HG02840 (cell line): Measurements from ENCODE around the gene RAB11FIP3.
"Not testable (repeated sequence)": the region's sequence is repeated elsewhere in the genome, so short reads cannot be mapped to it uniquely, and the experiment has no call there.

Experiments
- ATAC-seq: cut with Tn5 transposase; IDR thresholded peaks from one replicate; pipeline ENCODE4 v1.9.1; 2021; ENCODE audit warnings: mild to moderate bottlenecking, moderate library complexity, moderate number of reproducible peaks; ENCODE audit not compliant: unreplicated experiment, low FRiP score

RAB11FIP3 gene

DNA sequence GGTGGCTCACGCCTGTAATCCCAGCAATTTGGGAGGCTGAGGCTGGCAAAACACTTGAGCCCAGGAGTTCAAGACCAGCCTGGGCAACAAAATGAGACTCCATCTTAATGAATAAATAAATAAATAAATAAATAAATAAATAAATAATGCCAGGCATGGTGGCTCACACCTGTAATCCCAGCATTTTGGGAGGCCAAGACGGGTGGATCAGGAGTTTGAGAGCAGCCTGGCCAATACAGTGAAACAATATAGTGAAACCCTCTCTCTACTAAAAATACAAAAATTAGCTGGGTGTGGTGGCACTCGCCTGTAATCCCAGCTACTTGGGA, 10.3 kb upstream of the RAB11FIP3 start:
- ATAC-seq: not testable (repeated sequence)

DNA sequence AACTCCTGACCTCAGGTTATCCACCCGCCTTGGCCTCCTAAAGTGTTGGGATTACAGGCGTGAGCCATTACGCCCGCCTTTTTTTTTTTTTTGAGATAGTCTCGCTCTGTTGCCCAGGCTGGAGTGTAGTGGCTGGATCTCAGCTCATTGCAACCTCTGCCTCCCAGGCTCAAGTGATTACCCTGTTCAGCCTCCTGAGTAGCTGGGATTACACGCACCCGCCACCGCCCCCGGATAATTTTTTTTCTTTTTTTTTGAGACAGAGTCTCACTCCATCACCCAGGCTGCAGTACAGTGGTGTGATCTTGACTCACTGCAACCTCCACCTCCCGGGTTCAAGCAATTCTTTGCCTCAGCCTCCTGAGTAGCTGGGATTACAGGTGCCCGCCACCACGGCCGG, 3.3 kb upstream of the RAB11FIP3 start:
- not testable (repeated sequence) for ATAC-seq

DNA sequence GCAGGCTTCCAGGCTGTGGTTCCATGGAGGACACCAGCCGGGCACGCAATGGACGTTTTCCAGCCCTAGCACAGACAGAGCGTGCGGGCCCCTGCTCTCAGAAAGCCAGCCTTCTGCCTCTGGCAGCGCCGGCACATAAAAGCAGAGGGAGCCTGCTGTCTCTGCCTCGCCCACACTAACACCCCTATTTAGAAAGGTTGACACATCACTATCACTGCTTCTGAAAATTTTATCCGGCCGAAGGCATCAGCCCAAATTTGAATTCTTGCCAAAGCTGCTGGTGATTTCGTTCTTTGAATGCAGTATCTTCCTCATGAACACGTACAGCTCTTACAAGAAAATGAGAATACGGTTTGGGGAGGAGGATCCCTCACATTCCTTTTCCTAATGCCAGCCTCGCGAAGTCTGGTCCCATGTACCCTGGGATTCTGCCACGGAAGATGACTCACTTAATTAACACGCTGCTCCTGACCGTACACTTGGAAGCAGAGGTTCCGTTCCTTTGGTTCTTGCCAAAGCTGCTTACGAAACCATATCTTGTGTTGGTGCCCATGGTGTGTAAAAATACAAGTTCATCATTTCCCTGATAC, 1.3 kb upstream of the RAB11FIP3 start:
- no peak for ATAC-seq

DNA sequence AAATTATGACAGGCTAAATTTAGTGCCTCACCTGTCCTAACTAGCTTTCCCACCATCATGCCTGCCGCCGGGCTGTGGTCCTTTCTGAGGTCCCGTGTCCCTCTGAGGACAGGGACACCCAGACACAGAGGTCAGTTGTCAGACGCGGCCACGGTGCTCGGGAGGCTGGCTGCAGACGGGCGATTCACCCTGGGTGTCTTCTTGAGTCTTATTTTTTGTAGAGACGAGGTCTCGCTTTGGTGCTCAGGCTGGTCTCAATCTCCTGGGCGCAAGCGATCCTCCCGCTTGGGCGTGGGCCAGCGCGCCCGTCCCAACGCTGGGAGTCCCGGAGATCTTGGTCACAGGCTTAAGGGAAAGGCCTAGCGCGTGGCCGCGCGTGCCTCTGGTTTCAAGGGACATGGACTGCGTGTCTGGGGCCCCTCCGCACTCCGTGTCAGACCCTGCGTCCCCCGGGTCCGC, 797 bp upstream of the RAB11FIP3 start:
- ATAC-seq: no peak

DNA sequence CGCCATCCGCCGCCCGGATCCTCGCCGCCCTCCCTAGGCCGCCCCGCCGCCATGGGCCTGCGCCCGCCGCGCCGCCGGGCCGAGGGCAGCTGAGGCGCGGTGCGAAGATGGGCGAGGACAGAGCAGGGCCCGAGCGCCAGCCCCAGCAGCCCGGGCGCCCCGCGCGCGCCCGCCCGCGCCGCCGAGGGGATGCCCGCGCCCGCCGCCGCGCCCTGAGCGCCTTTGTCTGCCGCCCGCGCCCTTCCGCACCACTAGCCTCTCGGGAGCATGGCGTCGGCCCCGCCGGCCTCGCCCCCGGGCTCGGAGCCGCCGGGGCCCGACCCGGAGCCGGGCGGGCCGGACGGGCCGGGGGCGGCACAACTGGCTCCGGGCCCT, 278 bp downstream of the RAB11FIP3 start:
- ATAC-seq: peak; percentile 33

DNA sequence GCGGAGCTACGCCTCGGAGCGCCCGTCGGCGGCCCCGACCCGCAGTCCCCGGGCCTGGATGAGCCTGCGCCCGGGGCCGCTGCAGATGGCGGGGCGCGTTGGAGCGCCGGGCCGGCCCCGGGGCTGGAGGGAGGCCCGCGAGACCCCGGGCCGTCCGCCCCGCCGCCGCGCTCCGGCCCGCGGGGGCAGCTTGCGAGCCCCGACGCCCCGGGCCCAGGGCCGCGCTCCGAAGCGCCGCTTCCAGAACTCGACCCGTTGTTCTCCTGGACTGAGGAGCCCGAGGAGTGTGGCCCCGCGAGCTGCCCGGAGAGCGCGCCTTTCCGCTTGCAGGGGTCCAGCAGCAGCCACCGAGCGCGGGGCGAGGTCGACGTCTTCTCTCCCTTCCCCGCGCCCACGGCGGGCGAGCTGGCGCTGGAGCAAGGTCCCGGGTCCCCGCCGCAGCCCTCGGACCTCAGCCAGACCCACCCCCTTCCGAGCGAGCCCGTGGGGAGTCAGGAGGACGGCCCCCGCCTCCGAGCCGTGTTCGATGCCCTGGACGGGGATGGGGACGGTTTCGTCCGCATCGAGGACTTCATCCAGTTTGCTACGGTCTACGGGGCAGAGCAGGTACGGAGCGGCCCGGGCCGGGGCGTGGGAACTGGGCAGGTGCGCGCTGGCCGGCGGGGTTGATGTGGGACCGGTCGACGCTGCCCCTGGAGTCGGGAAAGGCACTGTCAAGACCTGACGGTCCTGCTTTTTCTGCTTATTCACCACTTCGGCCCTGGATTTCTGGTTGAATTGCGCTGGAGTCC, 861 bp downstream of the RAB11FIP3 start:
- peak; percentile 11 for ATAC-seq

DNA sequence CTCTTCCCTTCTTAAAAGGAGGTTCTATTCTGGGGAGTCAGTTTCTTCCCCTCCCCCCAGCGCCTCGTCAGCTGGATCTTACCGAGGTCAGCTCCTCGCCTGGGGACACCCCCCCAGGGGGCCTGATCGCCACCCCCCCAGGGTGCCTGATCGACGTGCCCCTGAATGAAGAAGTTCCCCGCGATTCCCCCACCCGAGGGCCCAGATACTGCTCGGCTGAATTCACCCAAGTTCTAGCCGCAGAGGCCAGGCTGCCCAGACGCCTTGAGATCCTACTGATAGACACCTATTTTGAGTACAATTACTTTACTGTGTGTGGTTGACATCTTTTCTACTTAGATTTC, 1.4 kb downstream of the RAB11FIP3 start:
- no peak for ATAC-seq

DNA sequence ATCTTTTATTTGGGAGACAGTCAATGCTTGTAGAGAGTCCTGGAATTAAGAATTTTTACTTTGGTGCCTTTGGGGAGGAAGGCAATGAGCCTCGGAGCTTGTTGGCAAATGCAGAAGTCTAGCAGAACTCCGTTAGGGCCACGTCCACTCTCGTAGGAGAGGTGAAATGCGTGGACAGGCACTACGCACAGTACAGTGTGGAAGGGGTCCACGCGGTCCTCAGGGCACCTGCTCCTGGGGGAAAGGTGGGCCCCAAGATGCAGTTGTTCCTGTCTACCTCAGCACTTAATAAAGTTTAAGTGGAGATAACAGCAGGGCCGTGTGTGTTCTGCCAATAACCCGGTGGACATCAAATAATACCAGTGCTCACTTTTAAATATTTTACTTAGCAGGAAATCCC, 1.8 kb downstream of the RAB11FIP3 start:
- no peak for ATAC-seq

DNA sequence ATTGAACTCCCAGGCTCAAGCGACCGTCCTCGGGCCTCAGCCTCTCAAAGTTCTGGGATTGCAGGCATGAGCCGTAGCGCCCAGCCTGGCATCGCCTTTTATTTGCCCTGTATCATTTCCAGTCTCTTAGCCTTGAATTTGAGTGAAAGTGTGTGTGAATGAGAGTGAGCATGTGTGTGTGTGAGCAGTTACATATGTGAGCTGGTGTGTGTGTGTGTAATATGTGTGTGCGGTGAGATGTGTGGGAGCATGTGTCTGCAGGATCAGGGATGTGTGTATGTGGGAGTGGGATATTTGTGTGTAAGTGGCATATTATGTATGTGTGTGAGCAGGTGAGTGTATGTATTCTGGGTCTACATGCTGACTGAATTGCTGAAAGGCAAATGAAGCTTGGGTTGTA, 5.5 kb downstream of the RAB11FIP3 start:
- no peak for ATAC-seq

DNA sequence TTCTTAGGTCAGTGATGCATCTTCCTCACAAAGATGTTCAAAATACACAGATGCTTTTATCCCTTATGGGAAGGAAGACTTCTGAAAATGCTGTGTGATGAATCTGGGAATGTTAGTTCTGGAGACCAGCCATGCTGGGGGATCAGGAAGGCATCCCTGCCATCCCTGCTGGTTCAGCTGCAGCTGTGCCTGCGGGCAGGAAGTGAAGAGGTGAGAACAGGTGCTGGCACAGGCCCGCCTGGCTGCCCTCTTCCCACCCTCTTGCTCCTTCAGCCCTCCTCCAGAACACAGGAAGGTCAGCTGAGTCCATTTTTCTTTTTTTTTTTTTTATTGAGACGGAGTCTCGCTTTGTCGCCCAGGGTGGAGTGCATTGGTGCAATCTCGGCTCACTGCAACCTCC, 15.2 kb downstream of the RAB11FIP3 start:
- ATAC-seq: no peak

DNA sequence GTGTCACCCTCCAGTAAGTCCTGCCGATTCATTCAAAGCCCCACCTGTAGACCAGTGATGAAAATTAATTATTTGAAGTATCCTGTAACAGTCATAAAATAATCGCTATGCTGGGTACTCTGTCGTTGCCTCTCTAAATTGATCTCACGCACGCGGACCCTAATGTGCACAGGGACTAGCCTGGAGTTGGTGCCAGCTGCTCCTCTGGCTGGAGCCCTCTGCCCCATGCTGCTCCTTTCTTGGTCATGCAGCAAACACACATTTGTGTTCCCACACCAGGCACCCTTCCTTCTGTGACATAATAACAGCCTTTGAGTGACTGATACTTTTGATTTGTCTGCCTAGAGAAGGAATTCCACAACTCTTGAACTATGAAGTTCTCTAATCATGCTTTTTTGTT, 16.0 kb downstream of the RAB11FIP3 start:
- no peak for ATAC-seq

DNA sequence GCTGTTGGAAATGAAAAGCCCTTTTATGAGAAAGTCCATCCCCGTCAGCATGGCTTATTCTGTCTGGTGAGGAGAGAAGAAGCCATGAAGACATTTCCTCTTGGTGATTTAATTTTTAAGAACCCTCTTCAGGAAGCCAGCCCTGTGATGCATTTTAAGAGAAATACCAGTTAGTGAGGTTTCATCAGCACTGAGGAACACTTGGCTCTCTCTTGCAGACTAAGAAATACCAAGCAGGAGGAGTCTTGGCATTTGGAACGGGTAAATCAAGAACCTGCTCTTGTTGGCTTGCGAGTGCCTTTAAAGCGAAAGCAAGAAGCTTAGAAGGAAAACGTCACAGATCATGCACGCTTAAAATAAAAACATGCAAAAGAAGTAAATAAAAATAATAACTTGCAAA, 17.5 kb downstream of the RAB11FIP3 start:
- no peak for ATAC-seq

DNA sequence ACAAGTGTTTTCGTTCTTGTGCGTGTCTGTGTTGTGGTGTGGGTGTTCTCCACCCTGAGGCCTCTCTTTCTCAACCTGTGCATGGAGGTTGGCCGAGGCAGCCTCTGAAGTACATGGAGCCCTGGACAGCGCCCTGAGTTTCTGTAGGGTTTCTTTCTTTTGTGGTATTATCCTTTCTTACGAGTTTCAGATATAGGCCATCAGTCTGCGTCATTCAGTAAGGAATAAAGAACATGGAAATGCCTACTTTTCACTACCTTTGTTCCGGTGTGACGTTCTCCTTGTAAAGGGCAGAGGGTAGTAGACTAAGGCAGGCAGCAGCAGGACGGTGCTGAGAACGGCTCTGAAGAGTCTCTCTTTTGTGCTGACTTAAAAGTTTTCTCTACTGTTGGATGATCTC, 18.6 kb downstream of the RAB11FIP3 start:
- ATAC-seq: no peak

DNA sequence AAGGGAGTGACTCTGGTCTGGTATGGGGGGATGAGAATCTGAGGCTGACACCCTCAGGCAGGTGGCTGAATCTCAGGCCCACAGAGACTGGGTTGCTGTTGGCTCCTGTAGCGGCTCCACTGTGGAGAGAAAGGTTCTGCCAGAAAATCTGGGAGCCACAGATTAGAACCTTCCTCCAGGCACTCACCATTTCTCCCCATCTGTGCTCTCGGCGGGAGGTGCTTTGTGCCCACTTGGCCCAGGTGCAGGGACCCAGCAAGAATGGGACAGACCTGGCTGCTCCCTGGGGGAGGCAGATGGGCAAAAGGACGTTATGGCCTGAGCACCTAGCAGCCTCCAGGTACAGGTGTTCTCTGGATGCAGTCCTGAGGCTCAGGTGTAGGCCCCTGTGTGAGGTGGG, 20.1 kb downstream of the RAB11FIP3 start:
- ATAC-seq: no peak

DNA sequence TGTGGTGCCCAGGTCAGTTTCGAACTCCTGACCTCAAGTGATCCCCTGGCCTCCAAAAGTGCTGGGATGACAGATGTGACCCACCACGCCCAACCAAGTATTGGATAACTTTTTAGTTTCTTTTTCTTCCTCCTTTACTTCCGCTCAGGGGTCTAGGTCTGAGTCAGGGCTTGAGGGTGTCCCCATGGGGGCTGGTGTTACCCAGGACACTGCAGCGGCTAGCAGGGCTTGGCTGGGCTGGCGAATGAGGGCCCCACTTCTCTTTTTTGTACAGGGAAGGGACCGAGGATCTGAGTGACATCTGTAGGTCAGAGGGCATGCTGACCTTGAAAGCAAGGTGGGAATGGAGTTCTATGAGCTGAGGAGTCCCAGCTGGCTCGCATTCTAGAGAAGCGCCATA, 24.9 kb downstream of the RAB11FIP3 start:
- no peak for ATAC-seq

DNA sequence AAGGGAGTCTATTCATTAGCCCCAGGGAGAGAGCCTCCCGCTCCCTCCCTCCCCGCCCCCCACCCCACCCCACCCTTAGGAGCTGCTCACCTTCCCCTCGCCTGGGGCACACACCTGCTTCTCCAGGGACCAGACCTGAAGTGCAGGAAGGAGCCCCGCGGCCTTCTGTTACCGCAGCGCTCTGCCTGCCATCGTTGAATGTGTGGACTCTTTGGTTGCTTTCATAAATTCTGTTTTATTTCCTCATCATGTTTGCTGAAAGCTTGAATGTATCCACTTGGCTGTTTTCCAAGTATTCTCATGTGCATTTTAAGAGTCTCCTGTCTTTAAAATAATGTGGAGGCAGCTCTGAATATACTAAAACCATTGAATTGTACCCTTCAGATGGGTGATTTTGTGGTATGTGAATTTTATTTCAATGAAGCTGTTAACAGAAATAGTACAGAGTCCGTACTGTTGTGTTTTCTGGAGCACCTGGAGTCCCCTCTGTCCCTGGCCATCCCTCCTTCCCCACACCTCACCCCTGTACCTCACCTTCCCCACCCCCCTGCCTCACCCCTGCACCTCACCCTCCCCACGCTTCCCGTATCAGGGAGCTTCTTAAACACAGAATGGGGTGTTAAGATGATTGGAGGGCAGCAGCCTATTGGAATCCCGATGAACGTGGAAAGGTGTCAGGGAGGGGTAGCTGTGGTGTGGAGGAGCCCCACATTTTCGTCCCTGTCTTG, 25.5 kb downstream of the RAB11FIP3 start:
- ATAC-seq: no peak

DNA sequence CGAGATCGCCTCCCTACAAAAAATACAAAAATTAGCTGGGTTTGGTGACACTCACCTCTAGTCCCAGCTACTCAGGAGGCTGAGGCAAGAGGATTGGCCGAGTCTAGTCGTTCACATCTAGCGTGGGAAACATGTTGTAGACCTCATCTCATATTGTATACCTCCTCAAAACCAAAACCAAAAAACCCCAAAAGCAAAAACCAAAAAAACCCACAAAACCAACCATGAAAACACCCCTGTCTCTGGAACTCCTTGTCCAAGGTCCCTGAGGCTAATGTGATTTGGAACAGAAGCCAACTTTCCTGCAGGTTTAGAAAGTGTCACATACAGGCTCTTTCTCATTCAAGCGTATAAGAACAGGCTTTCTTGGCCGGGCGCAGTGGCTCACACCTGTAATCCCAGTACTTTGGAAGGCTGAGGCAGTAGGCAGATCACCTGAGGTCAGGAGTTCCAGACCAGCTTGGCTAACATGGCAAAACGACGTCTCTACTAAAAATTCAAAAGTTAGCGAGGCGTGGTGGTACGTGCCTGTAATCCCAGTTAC, 29.0 kb downstream of the RAB11FIP3 start:
- ATAC-seq: no peak

DNA sequence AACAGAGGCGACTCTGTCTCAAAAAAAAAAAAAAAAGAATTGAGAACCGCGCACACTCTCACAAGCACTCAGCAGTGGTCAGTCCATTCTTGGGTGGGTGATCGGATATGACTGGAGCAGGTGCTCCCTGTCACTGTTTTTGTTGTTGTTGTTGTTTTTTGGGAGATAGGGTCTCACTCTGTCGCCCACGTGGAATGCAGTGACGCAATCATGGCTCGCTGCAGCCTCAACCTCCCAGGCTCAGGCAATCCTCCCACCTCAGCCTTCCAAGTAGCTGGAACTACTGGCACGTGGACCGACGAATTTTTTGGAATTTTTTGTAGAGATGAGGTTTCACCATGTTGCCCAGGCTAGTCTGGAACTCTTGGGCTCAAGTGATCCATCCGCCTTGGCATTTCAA, 30.0 kb downstream of the RAB11FIP3 start:
- no peak for ATAC-seq

DNA sequence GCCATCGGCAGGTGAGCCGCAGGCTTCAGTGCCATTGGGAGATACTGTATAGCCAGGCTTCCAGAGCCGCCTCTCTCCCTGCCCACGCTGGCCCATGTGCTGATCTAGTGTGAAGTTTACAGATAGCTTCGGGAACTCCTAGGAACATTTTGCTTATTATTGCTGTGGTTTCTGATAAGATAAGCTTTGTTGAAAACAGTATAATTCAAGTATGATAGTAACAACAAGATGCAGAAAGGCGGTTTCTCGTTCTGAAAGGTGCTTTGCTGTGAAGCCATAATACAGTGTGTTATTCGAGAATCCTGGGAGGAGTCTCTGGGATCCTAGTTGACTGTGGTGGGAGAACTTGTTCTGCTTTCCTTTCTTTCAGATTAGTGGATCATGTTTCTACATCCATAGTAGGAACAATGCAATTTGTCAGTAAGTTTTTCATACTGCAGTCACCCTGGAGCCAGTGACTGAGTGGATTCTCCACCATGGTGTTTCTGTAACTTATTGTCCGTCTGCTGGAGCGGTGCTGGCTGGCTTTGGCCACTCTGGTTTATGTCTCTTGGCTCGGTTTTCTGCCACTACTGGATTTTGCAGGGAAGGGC, 31.5 kb downstream of the RAB11FIP3 start:
- ATAC-seq: no peak

DNA sequence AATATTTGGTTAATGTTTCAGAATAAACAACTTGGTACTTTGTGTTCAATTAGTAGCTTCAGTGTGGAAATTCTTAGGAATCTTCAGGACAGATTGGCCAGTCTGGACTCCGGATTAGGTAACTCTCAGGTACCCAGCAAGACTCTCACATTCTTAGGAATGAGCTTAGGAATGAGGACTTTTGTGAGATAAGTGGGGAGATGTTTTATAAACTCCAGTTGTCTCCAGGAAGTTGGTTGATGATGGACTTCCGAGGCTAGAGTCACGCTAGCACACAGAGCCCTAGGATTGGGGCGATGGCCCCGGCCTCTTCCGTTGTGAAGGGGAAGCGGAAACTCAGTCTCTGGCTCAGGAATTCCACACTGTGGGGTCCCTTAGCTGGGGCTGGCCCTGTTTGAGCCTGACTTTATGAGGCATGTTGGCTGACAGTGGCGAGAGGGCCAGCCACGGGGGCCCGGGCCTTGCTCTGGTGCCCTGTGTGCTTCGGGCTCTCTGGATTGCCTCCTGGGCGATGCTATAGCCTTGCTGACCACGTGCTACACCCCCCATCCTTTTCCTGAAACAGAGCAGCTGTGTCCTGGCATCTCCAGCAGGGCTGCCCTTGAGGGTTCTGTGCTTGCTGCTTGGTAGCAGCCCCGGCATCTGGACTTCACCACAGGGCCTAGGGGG, 32.4 kb downstream of the RAB11FIP3 start:
- ATAC-seq: no peak

DNA sequence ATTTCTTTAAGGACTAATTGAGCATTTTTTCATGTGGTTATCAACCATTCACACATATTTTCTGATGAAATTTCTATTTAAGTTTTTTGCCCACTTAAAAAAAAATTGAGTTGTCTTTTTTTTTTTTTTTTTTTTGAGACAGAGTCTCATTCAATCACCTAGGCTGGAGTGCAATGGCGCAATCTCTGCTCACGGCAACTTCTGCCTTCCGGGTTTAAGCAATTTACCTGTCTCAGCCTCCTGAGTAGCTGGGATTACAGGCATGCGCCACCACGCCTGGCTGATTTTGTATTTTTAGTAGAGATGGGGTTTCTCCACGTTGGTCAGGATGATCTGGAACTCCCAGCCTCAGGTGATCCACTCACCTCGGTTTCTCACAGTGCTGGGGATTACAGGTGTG, 34.3 kb downstream of the RAB11FIP3 start:
- ATAC-seq: no peak
